ENCODE measurements around the gene ANKRD7.
"Not testable (repeated sequence)": the region's sequence is repeated elsewhere in the genome, so short reads cannot be mapped to it uniquely, and the experiment has no call there.

Gene ANKRD7

DNA sequence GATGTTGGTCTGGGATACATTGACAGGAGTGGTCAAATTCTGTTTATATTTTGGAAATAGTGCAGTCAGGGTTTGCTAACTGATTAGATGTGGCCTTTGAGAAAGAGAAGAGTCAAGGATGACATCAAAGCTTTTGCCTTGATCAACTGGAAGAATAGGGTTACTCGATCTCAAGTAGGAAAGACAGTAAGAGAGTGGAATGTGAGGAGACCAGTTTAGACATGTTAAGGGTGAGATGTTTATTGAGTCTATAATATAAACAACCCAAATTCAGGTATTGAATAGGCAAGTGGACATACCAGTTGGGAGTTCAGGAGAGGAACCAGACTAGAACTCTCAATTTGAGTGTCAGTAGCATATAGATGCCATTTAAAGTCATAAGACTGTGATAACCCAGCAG, 1.9 kb upstream of the ANKRD7 start:
- POLR2A ChIA-PET (ENCODE audit: low non-redundant PET): no interaction called here
- TF ChIP-seq, protein P1, sequence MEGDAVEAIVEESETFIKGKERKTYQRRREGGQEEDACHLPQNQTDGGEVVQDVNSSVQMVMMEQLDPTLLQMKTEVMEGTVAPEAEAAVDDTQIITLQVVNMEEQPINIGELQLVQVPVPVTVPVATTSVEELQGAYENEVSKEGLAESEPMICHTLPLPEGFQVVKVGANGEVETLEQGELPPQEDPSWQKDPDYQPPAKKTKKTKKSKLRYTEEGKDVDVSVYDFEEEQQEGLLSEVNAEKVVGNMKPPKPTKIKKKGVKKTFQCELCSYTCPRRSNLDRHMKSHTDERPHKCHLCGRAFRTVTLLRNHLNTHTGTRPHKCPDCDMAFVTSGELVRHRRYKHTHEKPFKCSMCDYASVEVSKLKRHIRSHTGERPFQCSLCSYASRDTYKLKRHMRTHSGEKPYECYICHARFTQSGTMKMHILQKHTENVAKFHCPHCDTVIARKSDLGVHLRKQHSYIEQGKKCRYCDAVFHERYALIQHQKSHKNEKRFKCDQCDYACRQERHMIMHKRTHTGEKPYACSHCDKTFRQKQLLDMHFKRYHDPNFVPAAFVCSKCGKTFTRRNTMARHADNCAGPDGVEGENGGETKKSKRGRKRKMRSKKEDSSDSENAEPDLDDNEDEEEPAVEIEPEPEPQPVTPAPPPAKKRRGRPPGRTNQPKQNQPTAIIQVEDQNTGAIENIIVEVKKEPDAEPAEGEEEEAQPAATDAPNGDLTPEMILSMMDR (conservative IDR thresholded peaks at IDR 0.05; ENCODE audit: low read depth): no peak
- DNase-seq (ENCODE audit: low spot score): no peak
- CTCF ChIA-PET: no interaction called here
- H3K27ac ChIP-seq: no peak overlapping the region

GRCh38 chr7:118232837-118233236, 8.3 kb downstream of the ANKRD7 start:
- DNase-seq (ENCODE audit: low spot score): peak; percentile 20
- TF ChIP-seq, protein P1 (conservative IDR thresholded peaks at IDR 0.05; ENCODE audit: low read depth): no peak
- ChIA-PET POLR2A (ENCODE audit: low non-redundant PET) (no interaction called here), CTCF (interaction anchor here (0.6 kb wide), 2 partner anchors 209 to 1978 kb away, joined by 4 read pairs; no protein-coding TSS in a partner anchor)
- H3K27ac ChIP-seq: no peak overlapping the region

DNA sequence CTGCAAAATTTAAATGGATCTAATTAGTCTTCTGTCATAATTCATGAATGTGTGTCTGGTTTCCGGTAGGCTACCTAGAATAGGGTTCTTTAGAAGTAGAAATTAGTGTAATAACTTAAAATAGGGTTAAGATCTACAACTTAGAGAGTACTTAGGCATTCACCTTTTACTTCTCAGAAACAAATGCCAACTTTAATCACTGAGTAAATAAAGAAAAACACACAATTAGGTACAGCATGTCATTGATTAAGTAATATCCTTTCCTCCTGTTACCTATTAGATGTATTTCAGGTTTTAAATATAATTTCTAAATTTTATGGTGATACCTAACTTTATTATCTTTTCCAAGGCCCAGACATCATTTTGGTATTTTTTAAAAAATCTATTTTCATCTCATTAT, 9.3 kb downstream of the ANKRD7 start:
- ChIA-PET POLR2A (ENCODE audit: low non-redundant PET) (no interaction called here), CTCF (interaction anchor here (0.6 kb wide), 1 partner anchor 422 kb away, joined by 3 read pairs; no protein-coding TSS in a partner anchor)
- TF ChIP-seq, protein P1 (conservative IDR thresholded peaks at IDR 0.05; ENCODE audit: low read depth): no peak
- H3K27ac ChIP-seq: no peak overlapping the region
- DNase-seq (ENCODE audit: low spot score): no peak

DNA sequence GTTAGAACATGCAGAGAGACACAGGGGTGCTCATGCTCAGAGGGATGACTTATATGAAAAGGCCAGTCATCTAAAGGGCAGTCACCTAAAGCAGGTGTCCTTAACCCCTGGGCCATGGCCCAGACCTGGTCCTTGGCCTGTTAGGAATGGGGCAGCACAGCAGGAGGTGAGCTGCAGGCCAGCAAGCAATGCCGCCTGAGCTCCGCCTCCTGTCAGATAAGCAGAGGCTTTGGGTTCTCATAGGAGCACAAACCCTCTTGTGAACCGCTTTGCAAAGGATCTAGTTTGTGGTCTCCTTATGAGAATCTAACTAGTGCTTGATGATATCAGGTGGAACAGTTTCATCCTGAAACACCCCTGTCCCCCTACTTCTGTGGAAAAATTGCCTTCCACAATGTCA, 14.5 kb downstream of the ANKRD7 start:
- no peak for DNase-seq (ENCODE audit: low spot score)
- ChIA-PET POLR2A (ENCODE audit: low non-redundant PET) (no interaction called here), CTCF (no interaction called here)
- TF ChIP-seq, protein P1 (conservative IDR thresholded peaks at IDR 0.05; ENCODE audit: low read depth): no peak
- no peak overlapping the region for H3K27ac ChIP-seq

DNA sequence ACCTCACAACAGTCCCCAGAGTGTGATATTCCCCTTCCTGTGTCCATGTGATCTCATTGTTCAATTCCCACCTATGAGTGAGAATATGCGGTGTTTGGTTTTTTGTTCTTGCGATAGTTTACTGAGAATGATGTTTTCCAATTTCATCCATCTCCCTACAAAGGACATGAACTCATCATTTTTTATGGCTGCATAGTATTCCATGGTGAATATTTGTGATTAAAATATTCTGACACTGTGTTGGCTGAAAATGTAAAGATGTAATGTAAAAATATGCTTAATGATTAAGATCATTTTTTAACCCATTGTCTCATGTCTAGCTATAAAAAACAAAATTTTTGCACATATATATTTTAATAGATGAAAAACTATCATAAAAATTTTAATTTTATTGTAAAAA, 15.8 kb downstream of the ANKRD7 start:
- CTCF ChIA-PET; DNase-seq (ENCODE audit: low spot score); POLR2A ChIA-PET (ENCODE audit: low non-redundant PET); H3K27ac ChIP-seq: not testable (repeated sequence)

GRCh38 chr7:118243695-118244094, 19.2 kb downstream of the ANKRD7 start:
- DNase-seq (ENCODE audit: low spot score): no peak
- TF ChIP-seq, protein P1 (conservative IDR thresholded peaks at IDR 0.05; ENCODE audit: low read depth): no peak
- ChIA-PET CTCF (interaction anchor here (0.6 kb wide), 1 partner anchor 47 kb away, joined by 3 read pairs; no protein-coding TSS in a partner anchor), POLR2A (ENCODE audit: low non-redundant PET) (no interaction called here)
- no peak overlapping the region for H3K27ac ChIP-seq

GRCh38 chr7:118245267-118246040, 20.9 kb downstream of the ANKRD7 start:
- TF ChIP-seq, protein P1 (conservative IDR thresholded peaks at IDR 0.05; ENCODE audit: low read depth): no peak
- ChIA-PET POLR2A (ENCODE audit: low non-redundant PET) (no interaction called here), CTCF (no interaction called here)
- no peak overlapping the region for H3K27ac ChIP-seq
- DNase-seq (ENCODE audit: low spot score): no peak

Measured in RWPE1 (cell line).